ENCODE results near the gene POLR2F.
"Not testable (repeated sequence)": the region's sequence is repeated elsewhere in the genome, so short reads cannot be mapped to it uniquely, and the experiment has no call there.

The POLR2F gene

DNA sequence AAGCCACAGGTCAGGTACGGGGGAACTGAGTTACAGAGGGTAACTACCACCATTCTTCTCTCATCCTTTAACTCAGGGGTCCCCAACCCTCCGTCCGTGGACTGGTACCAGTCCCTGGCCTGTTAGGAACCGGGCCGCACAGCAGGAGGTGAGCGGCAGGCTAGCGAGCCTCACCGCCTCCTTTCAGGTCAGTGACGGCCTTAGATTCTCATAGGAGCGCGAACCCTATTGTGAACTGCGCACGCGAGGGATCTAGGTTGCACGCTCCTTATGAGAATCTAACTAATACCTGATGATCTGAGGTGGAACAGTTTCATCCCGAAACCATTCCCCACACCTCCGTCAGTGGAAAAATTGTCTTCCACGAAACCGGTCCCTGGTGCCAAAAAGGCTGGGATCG is 870 bp upstream of the POLR2F start:
- H3K27ac ChIP-seq (ENCODE audit: insufficient read depth, low read length, poor library complexity, severe bottlenecking); H3K27me3 ChIP-seq (replicated peaks; ENCODE audit: control insufficient read depth, insufficient read depth, low read length, poor library complexity, severe bottlenecking); H3K9me3 ChIP-seq (ENCODE audit: control insufficient read depth, low read length); DNase-seq: not testable (repeated sequence)
- Histone ChIP-seq H3K4me3 (ENCODE audit: insufficient read depth, low read depth, low read length, poor library complexity, severe bottlenecking) (peak overlapping the region; percentile 91), H3K36me3 (ENCODE audit: control insufficient read depth, insufficient read depth, low read length) (peaks cover 10% of the 10 kb centered on the region), H3K4me1 (ENCODE audit: control insufficient read depth, insufficient read depth, low read length, poor library complexity, severe bottlenecking) (peaks cover 13% of the 10 kb centered on the region)

DNA sequence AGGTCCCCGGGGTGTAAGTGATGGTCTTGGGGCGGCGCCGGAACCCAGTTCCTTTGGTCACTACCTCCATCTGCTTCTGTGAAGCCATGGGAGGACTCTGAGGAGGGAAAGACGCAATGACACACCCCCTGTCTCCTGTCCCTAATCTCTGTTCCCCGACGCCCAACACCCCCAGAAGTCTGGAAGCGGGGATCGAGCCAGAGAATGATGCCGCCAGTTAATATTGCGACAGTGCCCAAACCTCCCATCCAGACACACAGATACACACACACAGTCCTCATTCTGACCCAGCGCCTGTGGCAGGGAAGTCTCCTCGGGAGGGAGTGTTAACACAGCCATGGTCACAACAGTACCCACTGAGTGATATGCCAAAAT is 450 bp upstream of the POLR2F start:
- DNase-seq, result no peak
- H3K9me3 ChIP-seq (ENCODE audit: control insufficient read depth, low read length), result no peaks in the 10 kb centered on the region
- H3K4me1 ChIP-seq (ENCODE audit: control insufficient read depth, insufficient read depth, low read length, poor library complexity, severe bottlenecking), result peaks cover 13% of the 10 kb centered on the region
- peaks cover 3% of the 10 kb centered on the region for H3K27me3 ChIP-seq (replicated peaks; ENCODE audit: control insufficient read depth, insufficient read depth, low read length, poor library complexity, severe bottlenecking)
- H3K4me3 ChIP-seq (ENCODE audit: insufficient read depth, low read depth, low read length, poor library complexity, severe bottlenecking), result peak overlapping the region; percentile 91
- peaks cover 13% of the 10 kb centered on the region for H3K36me3 ChIP-seq (ENCODE audit: control insufficient read depth, insufficient read depth, low read length)
- H3K27ac ChIP-seq (ENCODE audit: insufficient read depth, low read length, poor library complexity, severe bottlenecking), result no peak overlapping the region

DNA sequence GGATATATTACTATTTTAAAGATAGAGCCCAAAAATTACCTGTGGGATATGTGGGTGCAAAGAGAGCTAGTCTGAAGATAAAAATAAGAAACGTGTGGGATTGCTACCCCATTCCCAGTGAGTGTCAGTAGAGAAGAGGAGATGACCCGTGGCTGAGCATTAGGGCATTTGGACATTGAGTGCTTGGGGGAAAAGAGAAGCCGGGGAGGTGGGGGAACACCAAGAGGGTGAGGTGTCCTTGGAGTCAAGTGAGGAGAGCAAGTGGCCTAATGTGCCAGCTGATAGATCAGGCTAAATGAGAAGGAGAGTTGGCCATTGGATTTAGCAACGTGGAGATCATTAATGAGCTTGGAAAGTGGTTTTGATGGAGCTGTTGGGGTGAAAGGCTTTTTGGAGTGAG is 1.2 kb downstream of the POLR2F start:
- H3K36me3 ChIP-seq (ENCODE audit: control insufficient read depth, insufficient read depth, low read length), result peaks cover 27% of the 10 kb centered on the region
- H3K27ac ChIP-seq (ENCODE audit: insufficient read depth, low read length, poor library complexity, severe bottlenecking), result no peak overlapping the region
- peaks cover 3% of the 10 kb centered on the region for H3K27me3 ChIP-seq (replicated peaks; ENCODE audit: control insufficient read depth, insufficient read depth, low read length, poor library complexity, severe bottlenecking)
- H3K4me3 ChIP-seq (ENCODE audit: insufficient read depth, low read depth, low read length, poor library complexity, severe bottlenecking), result no peak overlapping the region
- peaks cover 13% of the 10 kb centered on the region for H3K4me1 ChIP-seq (ENCODE audit: control insufficient read depth, insufficient read depth, low read length, poor library complexity, severe bottlenecking)
- DNase-seq, result no peak
- no peaks in the 10 kb centered on the region for H3K9me3 ChIP-seq (ENCODE audit: control insufficient read depth, low read length)

DNA sequence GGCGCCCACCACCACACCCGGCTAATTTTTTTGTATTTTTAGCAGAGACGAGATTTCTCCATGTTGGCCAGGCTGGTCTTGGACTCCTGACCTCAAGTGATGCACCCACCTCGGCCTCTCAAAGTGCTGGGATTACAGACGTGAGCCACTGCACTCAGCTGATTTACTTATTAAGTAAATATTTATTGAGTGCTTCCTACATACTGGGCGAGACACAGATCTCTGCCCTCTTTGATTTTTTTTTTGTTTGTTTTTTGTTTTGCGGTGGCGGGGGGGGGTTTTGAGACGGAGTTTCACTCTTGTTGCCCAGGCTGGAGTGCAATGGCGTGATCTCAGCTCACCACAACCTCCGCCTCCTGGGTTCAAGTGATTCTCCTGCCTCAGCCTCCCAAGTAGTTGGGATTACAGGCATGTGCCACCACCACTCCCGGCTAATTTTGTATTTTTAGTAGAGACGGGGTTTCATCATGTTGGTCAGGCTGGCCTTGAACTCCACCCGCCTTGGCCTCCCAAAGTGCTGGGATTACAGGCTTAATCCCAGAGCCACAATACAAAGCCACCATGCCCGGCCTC is 2.4 kb downstream of the POLR2F start:
- peaks cover 35% of the 10 kb centered on the region for H3K36me3 ChIP-seq (ENCODE audit: control insufficient read depth, insufficient read depth, low read length)
- not testable (repeated sequence) for DNase-seq; H3K27me3 ChIP-seq (replicated peaks; ENCODE audit: control insufficient read depth, insufficient read depth, low read length, poor library complexity, severe bottlenecking); H3K9me3 ChIP-seq (ENCODE audit: control insufficient read depth, low read length); H3K27ac ChIP-seq (ENCODE audit: insufficient read depth, low read length, poor library complexity, severe bottlenecking); H3K4me3 ChIP-seq (ENCODE audit: insufficient read depth, low read depth, low read length, poor library complexity, severe bottlenecking)
- H3K4me1 ChIP-seq (ENCODE audit: control insufficient read depth, insufficient read depth, low read length, poor library complexity, severe bottlenecking), result peaks cover 13% of the 10 kb centered on the region

DNA sequence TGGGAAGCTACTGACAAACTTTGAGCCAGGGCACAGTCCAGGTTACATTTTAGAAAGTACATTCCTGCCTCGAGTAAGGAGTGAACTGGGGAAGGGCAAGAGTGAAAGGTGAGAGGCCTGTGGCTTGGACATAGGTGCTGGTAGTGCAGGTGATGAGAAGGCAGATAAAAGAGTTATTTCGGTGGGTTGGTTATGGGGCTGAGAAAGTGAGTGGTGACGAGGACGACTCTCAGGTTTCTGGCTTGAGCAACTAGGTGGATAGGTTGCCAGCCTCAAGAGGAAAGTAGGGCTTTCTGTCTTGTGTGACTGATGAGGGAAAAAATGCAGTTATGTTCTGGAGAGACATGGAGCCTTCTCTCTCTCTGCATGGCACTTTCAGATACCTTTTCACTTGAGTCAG is 3.7 kb downstream of the POLR2F start:
- H3K9me3 ChIP-seq (ENCODE audit: control insufficient read depth, low read length), result no peaks in the 10 kb centered on the region
- peaks cover 43% of the 10 kb centered on the region for H3K36me3 ChIP-seq (ENCODE audit: control insufficient read depth, insufficient read depth, low read length)
- H3K27me3 ChIP-seq (replicated peaks; ENCODE audit: control insufficient read depth, insufficient read depth, low read length, poor library complexity, severe bottlenecking), result peaks cover 3% of the 10 kb centered on the region
- no peak overlapping the region for H3K27ac ChIP-seq (ENCODE audit: insufficient read depth, low read length, poor library complexity, severe bottlenecking)
- no peak for DNase-seq
- H3K4me3 ChIP-seq (ENCODE audit: insufficient read depth, low read depth, low read length, poor library complexity, severe bottlenecking), result no peak overlapping the region
- peaks cover 13% of the 10 kb centered on the region for H3K4me1 ChIP-seq (ENCODE audit: control insufficient read depth, insufficient read depth, low read length, poor library complexity, severe bottlenecking)

DNA sequence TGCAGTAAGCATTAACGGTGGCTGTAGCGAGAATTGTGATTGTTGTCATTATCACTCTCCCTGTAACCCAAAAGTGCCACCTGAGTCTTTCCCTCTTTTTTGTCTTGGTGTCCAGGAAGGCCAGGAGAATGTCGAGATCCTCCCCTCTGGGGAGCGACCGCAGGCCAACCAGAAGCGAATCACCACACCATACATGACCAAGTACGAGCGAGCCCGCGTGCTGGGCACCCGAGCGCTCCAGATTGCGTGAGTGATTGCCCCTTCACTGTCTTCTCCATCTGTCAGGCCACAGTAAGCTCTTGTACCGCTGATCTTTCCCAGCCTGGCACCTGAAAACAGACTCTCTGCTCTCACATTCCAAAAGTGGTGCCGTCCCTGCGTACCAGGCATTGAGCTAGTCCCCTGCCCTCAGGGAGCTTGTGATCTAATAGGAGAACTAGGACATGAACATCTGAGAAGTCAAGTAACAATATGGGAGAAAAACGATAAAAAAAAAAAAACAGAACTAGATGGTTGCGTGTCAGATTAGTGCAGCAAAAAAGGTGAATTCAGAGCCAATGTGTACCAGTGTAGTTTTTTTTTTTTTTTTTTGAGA is 5.8 kb downstream of the POLR2F start:
- Histone ChIP-seq H3K36me3 (ENCODE audit: control insufficient read depth, insufficient read depth, low read length) (peaks cover 45% of the 10 kb centered on the region), H3K27me3 (replicated peaks; ENCODE audit: control insufficient read depth, insufficient read depth, low read length, poor library complexity, severe bottlenecking) (no peaks in the 10 kb centered on the region)

DNA sequence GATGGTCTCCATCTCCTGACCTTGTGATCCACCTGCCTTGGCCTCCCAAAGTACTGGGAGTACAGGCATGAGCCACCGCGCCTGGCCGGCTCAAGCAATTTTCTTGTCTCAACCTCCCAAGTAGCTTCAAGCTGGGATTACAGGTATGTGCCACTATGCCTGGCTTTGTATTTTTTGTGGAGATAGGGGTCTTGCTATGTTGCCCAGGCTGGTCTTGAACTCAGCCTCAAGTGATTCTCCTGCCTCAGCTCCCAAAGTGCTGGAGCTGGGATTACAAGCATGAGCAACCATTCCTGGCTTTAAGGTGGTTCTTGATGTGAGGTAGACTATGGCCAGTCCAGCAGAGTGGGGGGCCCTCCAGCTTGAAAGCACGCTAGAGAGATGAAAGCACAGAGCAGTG is 7.6 kb downstream of the POLR2F start:
- Histone ChIP-seq H3K4me3 (ENCODE audit: insufficient read depth, low read depth, low read length, poor library complexity, severe bottlenecking) (no peak overlapping the region), H3K36me3 (ENCODE audit: control insufficient read depth, insufficient read depth, low read length) (peaks cover 45% of the 10 kb centered on the region), H3K9me3 (ENCODE audit: control insufficient read depth, low read length) (no peaks in the 10 kb centered on the region), H3K27ac (ENCODE audit: insufficient read depth, low read length, poor library complexity, severe bottlenecking) (no peak overlapping the region), H3K4me1 (ENCODE audit: control insufficient read depth, insufficient read depth, low read length, poor library complexity, severe bottlenecking) (no peaks in the 10 kb centered on the region), H3K27me3 (replicated peaks; ENCODE audit: control insufficient read depth, insufficient read depth, low read length, poor library complexity, severe bottlenecking) (no peaks in the 10 kb centered on the region)
- DNase-seq, result no peak

More for the DNA sequence above, 5.8 kb downstream of the POLR2F start:
- no peaks in the 10 kb centered on the region for H3K9me3 ChIP-seq (ENCODE audit: control insufficient read depth, low read length)
- peaks cover 5% of the 10 kb centered on the region for H3K4me1 ChIP-seq (ENCODE audit: control insufficient read depth, insufficient read depth, low read length, poor library complexity, severe bottlenecking)
- no peak overlapping the region for H3K4me3 ChIP-seq (ENCODE audit: insufficient read depth, low read depth, low read length, poor library complexity, severe bottlenecking)
- no peak overlapping the region for H3K27ac ChIP-seq (ENCODE audit: insufficient read depth, low read length, poor library complexity, severe bottlenecking)
- DNase-seq, result no peak

DNA sequence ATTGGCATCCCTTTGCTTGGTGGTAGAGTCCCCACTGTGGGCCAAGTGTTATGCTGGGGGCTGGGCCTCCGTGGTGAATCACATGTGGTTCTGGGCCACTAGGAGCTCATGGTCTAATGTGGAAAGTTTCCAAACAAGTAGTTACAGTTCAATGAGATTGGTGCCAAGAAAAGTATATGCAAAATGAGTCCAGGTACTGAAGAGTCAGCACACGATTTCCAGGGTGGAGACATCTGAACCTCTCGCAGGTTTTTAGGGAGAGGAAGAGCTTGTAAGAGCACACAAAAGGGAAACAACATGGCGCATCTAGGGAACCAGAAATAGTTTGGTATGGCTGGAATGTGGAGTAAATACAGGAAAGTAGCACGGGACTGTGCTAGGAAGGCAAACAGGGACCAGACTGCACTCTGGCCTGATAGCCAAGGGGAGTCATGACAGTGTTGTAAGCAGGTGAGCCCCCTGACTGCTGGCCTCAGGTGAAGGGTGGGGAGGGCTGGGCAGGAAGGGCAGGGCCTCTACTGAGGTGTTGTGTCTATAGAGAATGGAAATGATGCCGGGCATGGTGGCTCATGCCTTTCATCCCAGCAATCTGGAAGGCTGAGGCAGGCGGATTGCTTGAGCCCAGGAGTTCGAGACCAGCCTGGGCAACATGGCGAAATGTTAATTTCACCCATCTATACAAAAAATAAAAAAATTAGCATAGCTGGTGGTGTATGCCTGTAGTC is 12.6 kb downstream of the POLR2F start:
- no peak overlapping the region for H3K27ac ChIP-seq (ENCODE audit: insufficient read depth, low read length, poor library complexity, severe bottlenecking)
- H3K9me3 ChIP-seq (ENCODE audit: control insufficient read depth, low read length), result no peaks in the 10 kb centered on the region
- no peak overlapping the region for H3K4me3 ChIP-seq (ENCODE audit: insufficient read depth, low read depth, low read length, poor library complexity, severe bottlenecking)
- H3K4me1 ChIP-seq (ENCODE audit: control insufficient read depth, insufficient read depth, low read length, poor library complexity, severe bottlenecking), result no peaks in the 10 kb centered on the region
- no peaks in the 10 kb centered on the region for H3K27me3 ChIP-seq (replicated peaks; ENCODE audit: control insufficient read depth, insufficient read depth, low read length, poor library complexity, severe bottlenecking)
- H3K36me3 ChIP-seq (ENCODE audit: control insufficient read depth, insufficient read depth, low read length), result peaks cover 37% of the 10 kb centered on the region
- DNase-seq, result no peak

DNA sequence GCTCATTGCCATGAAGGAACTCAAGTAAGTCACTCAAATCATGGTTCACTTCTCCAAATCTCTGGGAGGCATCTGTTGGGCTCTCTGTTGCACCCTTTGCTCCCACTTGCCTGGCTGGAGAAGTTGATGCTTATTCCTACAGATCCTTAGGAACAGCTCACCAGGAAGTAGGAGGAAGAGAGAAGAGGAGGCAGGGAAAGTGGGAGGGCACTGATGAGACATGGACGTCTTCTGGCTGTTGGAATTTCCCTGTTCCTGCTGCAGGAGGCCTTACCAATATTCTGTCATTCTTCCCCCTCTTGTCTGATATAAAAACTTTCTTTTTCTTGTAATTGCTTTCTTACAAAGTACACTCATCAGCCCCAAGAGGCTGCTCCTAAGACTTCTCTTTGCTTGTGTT is 13.6 kb downstream of the POLR2F start:
- Histone ChIP-seq H3K27me3 (replicated peaks; ENCODE audit: control insufficient read depth, insufficient read depth, low read length, poor library complexity, severe bottlenecking) (no peaks in the 10 kb centered on the region), H3K4me1 (ENCODE audit: control insufficient read depth, insufficient read depth, low read length, poor library complexity, severe bottlenecking) (no peaks in the 10 kb centered on the region), H3K4me3 (ENCODE audit: insufficient read depth, low read depth, low read length, poor library complexity, severe bottlenecking) (no peak overlapping the region), H3K27ac (ENCODE audit: insufficient read depth, low read length, poor library complexity, severe bottlenecking) (no peak overlapping the region), H3K36me3 (ENCODE audit: control insufficient read depth, insufficient read depth, low read length) (peaks cover 31% of the 10 kb centered on the region), H3K9me3 (ENCODE audit: control insufficient read depth, low read length) (no peaks in the 10 kb centered on the region)
- no peak for DNase-seq

DNA sequence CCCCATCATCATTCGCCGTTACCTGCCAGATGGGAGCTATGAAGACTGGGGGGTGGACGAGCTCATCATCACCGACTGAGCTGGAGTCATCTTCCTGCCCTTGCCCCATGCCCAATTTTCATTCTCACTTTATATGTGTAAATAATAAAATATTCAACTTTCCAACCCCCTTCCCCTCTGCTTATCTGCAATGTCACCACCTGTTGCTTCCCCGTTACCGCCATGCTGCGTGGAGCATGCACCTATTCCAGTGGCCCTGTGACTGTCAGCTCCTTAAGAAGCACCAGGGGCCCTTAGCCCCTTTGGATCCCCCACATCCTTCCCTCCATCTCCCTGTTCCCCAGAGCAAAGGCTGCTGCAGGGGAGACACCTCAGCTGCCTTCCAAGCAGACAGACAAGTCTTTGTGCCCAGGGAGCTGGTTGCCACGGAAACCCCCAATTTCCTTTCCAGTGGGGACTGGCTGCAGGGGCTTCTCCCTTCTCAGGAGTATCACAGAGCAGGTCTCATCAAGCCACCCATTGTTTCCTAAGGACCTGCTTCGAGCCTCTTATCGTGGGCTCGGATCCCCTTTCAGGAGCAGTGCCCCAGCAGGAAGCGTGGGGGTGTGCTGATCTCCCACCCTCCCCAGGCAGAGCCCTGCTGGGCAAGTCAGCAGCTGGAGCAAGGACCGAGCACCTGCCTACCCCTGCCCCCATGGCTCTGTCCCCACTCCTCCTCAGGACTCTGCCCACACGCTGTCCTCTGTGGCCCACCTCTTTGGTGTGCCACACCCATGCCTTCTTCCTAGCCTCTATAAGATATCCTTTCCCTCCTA is 14.3 kb downstream of the POLR2F start:
- Histone ChIP-seq H3K9me3 (ENCODE audit: control insufficient read depth, low read length) (no peaks in the 10 kb centered on the region), H3K36me3 (ENCODE audit: control insufficient read depth, insufficient read depth, low read length) (peaks cover 27% of the 10 kb centered on the region), H3K27me3 (replicated peaks; ENCODE audit: control insufficient read depth, insufficient read depth, low read length, poor library complexity, severe bottlenecking) (no peaks in the 10 kb centered on the region), H3K27ac (ENCODE audit: insufficient read depth, low read length, poor library complexity, severe bottlenecking) (no peak overlapping the region), H3K4me3 (ENCODE audit: insufficient read depth, low read depth, low read length, poor library complexity, severe bottlenecking) (no peak overlapping the region), H3K4me1 (ENCODE audit: control insufficient read depth, insufficient read depth, low read length, poor library complexity, severe bottlenecking) (no peaks in the 10 kb centered on the region)
- DNase-seq, result no peak
